LNCAP (cell line): ENCODE data around the gene NID2.

ENCODE experiments used
- CTCF ChIP-seq: fragments of 450-650 bp; IDR thresholded peaks from 2 replicates; pipeline ENCODE4 v1.5.1; 2017; ENCODE audit warnings: mild to moderate bottlenecking

Gene NID2

GRCh38 chr14:51972566-51972965, 96.3 kb downstream of the NID2 start:
- TF ChIP-seq CTCF = no peak

GRCh38 chr14:51969852-51970540, 98.9 kb downstream of the NID2 start:
- TF ChIP-seq CTCF = no peak

- no peak for TF ChIP-seq CTCF
These were observed 101.3 kb downstream of the NID2 start for GRCh38 chr14:51967521-51967920.

GRCh38 chr14:51963286-51963685, 105.6 kb downstream of the NID2 start:
- TF ChIP-seq CTCF = no peak

GRCh38 chr14:51962711-51963110, 106.1 kb downstream of the NID2 start:
- TF ChIP-seq CTCF = no peak

GRCh38 chr14:51960866-51961265, 108.0 kb downstream of the NID2 start:
- TF ChIP-seq CTCF = no peak

GRCh38 chr14:51959928-51960327, 108.9 kb downstream of the NID2 start:
- no peak for TF ChIP-seq CTCF

- TF ChIP-seq CTCF = no peak
These were observed 110.9 kb downstream of the NID2 start for GRCh38 chr14:51957950-51958349.
